Gastrocnemius medialis (tissue), 4 donors: ENCODE results near the gene SMARCD2. TPM values are rescaled to one million over a fixed set of nuclear protein-coding genes. Genes with fewer than 3 reads are reported as not detected.

ENCODE experiments used
- ATAC-seq, 2 donors: fragments of 150-250 bp; one replicate each; pipeline ENCODE4 v1.9.1; 2016
- DNase-seq, 2 donors: peaks; one replicate each; pipeline ENCODE4 v3.0.0-alpha.2; 2019
- H3K27ac ChIP-seq, 4 donors: fragments of 200-600 bp; sonication (generic); 1 replicate in 1 of 4; 2 replicates in 3 of 4; pipeline ENCODE4 v1.5.1; 2016 to 2018; ENCODE audit warnings: mild to moderate bottlenecking in 2 of 4, moderate library complexity in 1 of 4
- H3K27me3 ChIP-seq, 3 donors: fragments of 200-600 bp; sonication (generic) in 2 of 3; 1 replicate in 1 of 3; 2 replicates in 2 of 3; pipeline versions ENCODE4 v1.5.1 to v1.6.0; 2016 to 2019; ENCODE audit warnings: mild to moderate bottlenecking in 1 of 3, moderate library complexity in 1 of 3
- H3K36me3 ChIP-seq, 2 donors: fragments of 200-600 bp; sonication (generic) in 1 of 2; one replicate each; pipeline ENCODE4 v1.5.1; 2017 to 2018
- H3K4me1 ChIP-seq, 2 donors: fragments of 200-600 bp; sonication (generic) in 1 of 2; one replicate each; pipeline ENCODE4 v1.5.1; 2016 to 2017; ENCODE audit warnings: mild to moderate bottlenecking in 2 of 2
- H3K4me3 ChIP-seq, 4 donors: fragments of 200-600 bp; sonication (generic) in 3 of 4; 1 replicate in 1 of 4; 2 replicates in 3 of 4; pipeline ENCODE4 v1.5.1; 2016 to 2019; ENCODE audit warnings: mild to moderate bottlenecking in 2 of 4
- H3K9me3 ChIP-seq, 3 donors: fragments of 200-600 bp; sonication (generic) in 2 of 3; 1 replicate in 1 of 3; 2 replicates in 2 of 3; pipeline ENCODE4 v1.5.1; 2016 to 2019
- POLR2A ChIP-seq, 2 donors: fragments of 450-650 bp; IDR thresholded peaks; one replicate each; pipeline ENCODE4 v1.6.1; 2017; ENCODE audit warnings: antibody characterized with exemption in 2 of 2, mild to moderate bottlenecking in 2 of 2, moderate library complexity in 2 of 2
- in situ Hi-C, 4 donors: fragments of 200-750 bp; cut with MboI; loops; one replicate each; pipeline versions ENCODE4 v1.15.0 to v1.8.0; 2017; ENCODE audit warnings: low sequenced_read_pairs in 4 of 4
- intact Hi-C: fragments of 100-400 bp; cut with DNase I; formaldehyde crosslinking; loops from one replicate; pipeline ENCODE4 v1.15.1; 2023; ENCODE audit warnings: low total_unique reads
- total RNA-seq, 4 donors: library from RNA; depleted of rRNA; stranded (reverse); fragments of >200 nt; gene quantifications; one replicate each; pipeline versions ENCODE4 v1.1.0 to v1.2.3, GENCODE V29; 2016
- TF ChIP-seq, protein P1 (sequence below), 5 experiments: fragments of 450-650 bp in 3 of 5; fragments of 200-600 bp in 2 of 5; sonication (generic) in 2 of 5; IDR thresholded peaks in 4 of 5; conservative IDR thresholded peaks in 1 of 5; 1 replicate in 4 of 5; 2 replicates in 1 of 5; pipeline ENCODE4 v1.5.1; 2016 to 2019; ENCODE audit warnings: antibody characterized with exemption in 5 of 5, mild to moderate bottlenecking in 3 of 5, moderate library complexity in 3 of 5

The SMARCD2 gene
- total RNA-seq, 4 donors from 2014 or later, result 30.2 to 64.3 (median 44.9) TPM

DNA sequence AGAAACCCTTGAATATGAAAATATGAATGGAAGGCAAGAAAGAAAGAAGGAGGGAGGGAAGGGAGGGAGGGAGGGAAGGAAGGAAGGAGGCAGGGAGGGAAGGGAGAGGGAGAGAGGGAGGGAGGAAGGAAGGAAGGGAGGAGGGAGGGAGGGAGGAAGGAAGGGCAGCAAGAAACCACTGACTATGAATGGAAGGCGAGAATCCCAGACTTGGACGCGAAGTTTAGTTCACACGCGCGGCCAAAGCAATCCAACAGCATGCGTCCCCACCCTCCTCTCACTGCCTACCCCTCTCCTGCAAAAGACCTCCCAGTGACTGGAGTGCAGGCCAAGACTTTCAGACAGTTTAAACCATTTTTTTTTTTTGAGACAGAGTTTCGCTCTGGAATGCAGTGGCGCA, 7.9 kb upstream of the SMARCD2 start:
- H3K9me3 ChIP-seq, result no peaks in the 10 kb centered on the region
- in situ Hi-C loops (no loop called here), intact Hi-C loops (no loop called here)
- H3K4me3 ChIP-seq, result no peak overlapping the region
- TF ChIP-seq POLR2A (IDR thresholded peaks at IDR 0.05), result no peak
- TF ChIP-seq, protein P1, sequence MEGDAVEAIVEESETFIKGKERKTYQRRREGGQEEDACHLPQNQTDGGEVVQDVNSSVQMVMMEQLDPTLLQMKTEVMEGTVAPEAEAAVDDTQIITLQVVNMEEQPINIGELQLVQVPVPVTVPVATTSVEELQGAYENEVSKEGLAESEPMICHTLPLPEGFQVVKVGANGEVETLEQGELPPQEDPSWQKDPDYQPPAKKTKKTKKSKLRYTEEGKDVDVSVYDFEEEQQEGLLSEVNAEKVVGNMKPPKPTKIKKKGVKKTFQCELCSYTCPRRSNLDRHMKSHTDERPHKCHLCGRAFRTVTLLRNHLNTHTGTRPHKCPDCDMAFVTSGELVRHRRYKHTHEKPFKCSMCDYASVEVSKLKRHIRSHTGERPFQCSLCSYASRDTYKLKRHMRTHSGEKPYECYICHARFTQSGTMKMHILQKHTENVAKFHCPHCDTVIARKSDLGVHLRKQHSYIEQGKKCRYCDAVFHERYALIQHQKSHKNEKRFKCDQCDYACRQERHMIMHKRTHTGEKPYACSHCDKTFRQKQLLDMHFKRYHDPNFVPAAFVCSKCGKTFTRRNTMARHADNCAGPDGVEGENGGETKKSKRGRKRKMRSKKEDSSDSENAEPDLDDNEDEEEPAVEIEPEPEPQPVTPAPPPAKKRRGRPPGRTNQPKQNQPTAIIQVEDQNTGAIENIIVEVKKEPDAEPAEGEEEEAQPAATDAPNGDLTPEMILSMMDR (IDR thresholded peaks at IDR 0.05 in 4 of 5, conservative IDR thresholded peaks at IDR 0.05 in 1 of 5), result no peak
- H3K27ac ChIP-seq, result no peak overlapping the region
- H3K36me3 ChIP-seq, result no peaks in the 10 kb centered on the region
- DNase-seq (no peak), ATAC-seq (no peak)
- H3K27me3 ChIP-seq, result no peaks in the 10 kb centered on the region
- H3K4me1 ChIP-seq, result peaks cover 3 to 5% of the 10 kb centered on the region in 2 donors

DNA sequence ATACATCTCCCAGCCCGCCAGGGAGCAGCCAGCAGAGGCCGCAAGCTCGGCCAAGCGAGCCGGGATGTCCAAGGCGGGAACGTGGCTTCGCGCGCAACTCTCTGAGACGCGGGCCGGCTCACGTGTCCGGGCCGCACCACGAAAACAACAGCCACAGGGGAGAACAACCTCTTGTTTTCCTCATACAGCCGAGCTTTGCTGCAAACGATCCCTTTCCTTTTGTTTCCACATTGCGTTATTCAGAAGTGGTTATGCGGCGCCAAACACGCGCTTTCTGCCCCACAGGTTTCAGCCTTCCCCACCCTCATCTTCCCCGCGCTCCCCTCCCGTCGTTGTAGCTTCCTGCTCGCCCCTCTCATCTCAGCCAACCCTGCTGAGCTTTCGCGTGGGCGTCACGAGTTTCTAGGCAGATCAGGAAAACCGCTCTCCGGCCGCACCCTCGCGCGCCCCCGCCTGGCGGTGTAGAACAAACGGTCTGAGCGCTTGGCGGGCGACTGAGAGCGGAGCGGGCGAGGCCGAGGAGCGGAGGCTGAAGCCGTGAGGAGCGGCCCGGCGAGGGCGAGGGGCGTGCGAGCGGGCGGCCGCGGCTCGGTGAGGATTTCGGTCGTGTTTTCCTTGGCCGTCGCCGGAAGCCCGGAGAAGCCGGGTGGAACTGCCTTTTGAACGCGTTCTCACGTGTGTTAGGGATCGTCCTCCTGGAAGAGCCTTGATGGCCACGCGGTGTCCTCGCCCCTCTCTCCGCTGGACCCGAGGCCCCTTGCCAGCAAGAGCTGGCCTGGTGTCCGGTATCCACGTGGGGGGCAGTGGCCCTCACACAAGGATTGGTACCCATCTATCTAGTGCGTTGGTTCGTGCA, 6.6 kb upstream of the SMARCD2 start:
- peak overlapping the region; percentile 27 to 56 (median 43) for H3K4me3 ChIP-seq
- in situ Hi-C loops, result loop anchor here in 2 of 4 donors (25.0 kb wide), 2 partner anchors 412 to 663 kb away; partner anchors contain the start of genes CEP95 (in 1 of the 2), CYB561 (in 1 of the 2) and DDX5 (in 1 of the 2)
- DNase-seq (peak; percentile 89 to 93), ATAC-seq (peak; percentile 99 to 100)
- TF ChIP-seq, protein P1 (IDR thresholded peaks at IDR 0.05 in 4 of 5, conservative IDR thresholded peaks at IDR 0.05 in 1 of 5), result peak; percentile 51 to 81 (median 75)
- no peak for TF ChIP-seq POLR2A (IDR thresholded peaks at IDR 0.05)
- H3K36me3 ChIP-seq, result no peaks in the 10 kb centered on the region
- no peaks in the 10 kb centered on the region for H3K27me3 ChIP-seq
- peaks cover 3 to 6% of the 10 kb centered on the region in 2 donors for H3K4me1 ChIP-seq
- H3K27ac ChIP-seq, result peak overlapping the region; percentile 50 to 77 (median 72)
- intact Hi-C loops, result loop anchor here (10.0 kb wide), 1 partner anchor 1784 kb away; the partner anchor contains the start of gene MED13
- no peaks in the 10 kb centered on the region for H3K9me3 ChIP-seq

DNA sequence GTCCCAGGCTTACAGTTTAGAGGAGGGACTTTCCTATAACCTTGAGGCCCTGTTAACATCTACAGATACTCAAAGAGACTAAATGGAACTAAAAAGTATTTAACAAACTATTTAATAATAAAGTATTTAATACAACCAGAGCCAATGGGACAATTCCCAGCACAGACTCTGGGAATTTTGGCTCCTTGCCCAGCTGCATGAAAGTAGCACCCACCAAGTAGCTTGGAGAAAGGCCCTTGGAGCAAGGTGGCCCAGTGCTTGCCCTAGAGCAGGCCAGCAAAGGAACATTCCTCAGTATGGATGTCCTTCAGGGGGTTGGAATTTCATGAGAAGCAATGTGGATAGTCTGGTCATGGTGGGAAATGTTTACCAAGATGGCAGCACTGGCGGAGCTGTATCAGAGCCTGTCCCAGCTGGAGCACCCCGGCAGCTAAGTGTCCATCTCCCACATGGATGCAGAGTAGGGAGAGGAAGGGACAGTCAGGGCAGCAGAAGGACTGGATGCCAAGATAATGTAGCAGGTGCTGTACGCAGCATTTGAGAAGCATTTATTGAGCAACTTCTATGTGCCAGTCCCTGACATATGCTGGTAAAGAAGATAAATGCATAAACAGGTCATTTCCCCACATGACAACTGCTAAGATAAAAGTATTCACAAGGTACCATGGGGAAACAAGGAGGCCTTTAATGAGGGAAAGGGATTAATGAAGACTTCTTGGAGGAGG, 5.2 kb upstream of the SMARCD2 start:
- Histone ChIP-seq H3K36me3 (no peaks in the 10 kb centered on the region), H3K27ac (no peak overlapping the region), H3K4me3 (no peak overlapping the region), H3K4me1 (peaks cover 12 to 13% of the 10 kb centered on the region in 2 donors), H3K9me3 (no peaks in the 10 kb centered on the region), H3K27me3 (no peaks in the 10 kb centered on the region)
- TF ChIP-seq POLR2A (IDR thresholded peaks at IDR 0.05), result no peak
- TF ChIP-seq, protein P1 (IDR thresholded peaks at IDR 0.05 in 4 of 5, conservative IDR thresholded peaks at IDR 0.05 in 1 of 5), result no peak
- DNase-seq, result no peak
- ATAC-seq, result no peak
- intact Hi-C loops, result loop anchor here (10.0 kb wide), 1 partner anchor 1783 kb away; the partner anchor contains the start of gene MED13
- in situ Hi-C loops, result loop anchor here in 2 of 4 donors (25.0 kb wide), 2 partner anchors 410 to 665 kb away; partner anchors contain the start of genes CEP95 (in 1 of the 2), CYB561 (in 1 of the 2) and DDX5 (in 1 of the 2)

DNA sequence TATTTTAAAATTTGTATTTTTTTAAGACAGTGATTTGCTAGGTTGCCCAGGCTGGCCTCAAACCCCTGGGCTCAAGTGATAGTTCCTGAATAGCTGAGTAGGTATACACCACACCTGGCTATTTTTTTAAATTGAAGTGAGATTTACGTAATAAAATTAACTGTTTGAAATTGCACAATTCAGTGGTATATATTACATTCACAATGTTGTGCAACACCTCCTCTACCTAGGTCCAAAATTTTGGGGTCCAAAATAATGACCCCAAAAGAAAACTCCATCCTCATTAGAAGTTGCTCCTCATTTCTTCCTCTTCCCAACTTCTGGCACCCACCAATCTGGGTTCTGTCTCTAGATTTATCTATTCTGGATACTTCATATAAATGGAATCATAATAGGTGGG, 3.0 kb upstream of the SMARCD2 start:
- TF ChIP-seq, protein P1 (IDR thresholded peaks at IDR 0.05 in 4 of 5, conservative IDR thresholded peaks at IDR 0.05 in 1 of 5), result no peak
- TF ChIP-seq POLR2A (IDR thresholded peaks at IDR 0.05), result no peak
- peaks cover 19 to 23% of the 10 kb centered on the region in 2 donors for H3K4me1 ChIP-seq
- in situ Hi-C loops (loop anchor here in 2 of 4 donors (25.0 kb wide), 2 partner anchors 408 to 667 kb away; partner anchors contain the start of genes CEP95 (in 1 of the 2), CYB561 (in 1 of the 2) and DDX5 (in 1 of the 2)), intact Hi-C loops (loop anchor here (10.0 kb wide), 1 partner anchor 1781 kb away; the partner anchor contains the start of gene MED13)
- H3K27ac ChIP-seq, result no peak overlapping the region
- H3K4me3 ChIP-seq, result no peak overlapping the region
- DNase-seq (no peak), ATAC-seq (no peak)
- H3K9me3 ChIP-seq, result no peaks in the 10 kb centered on the region
- no peaks in the 10 kb centered on the region for H3K27me3 ChIP-seq
- H3K36me3 ChIP-seq, result no peaks in the 10 kb centered on the region
